MM.1S (cell line): ENCODE measurements around the gene ISG20.

ENCODE experiments used
- DNase-seq: peaks from one replicate; pipeline ENCODE4 v3.0.0-alpha.2; 2015
- H2AFZ ChIP-seq: fragments of 300-600 bp; sonication (generic); 2 replicates; pipeline ENCODE4 v1.6.0; 2016; ENCODE audit warnings: antibody characterized with exemption, low read length
- H3F3A ChIP-seq: fragments of 300-600 bp; sonication (generic); 2 replicates; pipeline ENCODE4 v1.6.1; 2016; ENCODE audit warnings: mild to moderate bottlenecking, antibody characterized with exemption, low read length, moderate library complexity, mixed read lengths; ENCODE audit not compliant: insufficient read depth
- H3K27ac ChIP-seq: fragments of 300-600 bp; sonication (generic); 2 replicates; pipeline ENCODE4 v1.5.1; 2016; ENCODE audit warnings: mild to moderate bottlenecking, low read length
- H3K27me3 ChIP-seq: fragments of 300-600 bp; sonication (generic); replicated peaks from 2 replicates; pipeline ENCODE4 v1.6.0; 2016; ENCODE audit warnings: low read length; ENCODE audit not compliant: insufficient read depth
- H3K36me3 ChIP-seq: fragments of 300-600 bp; sonication (generic); replicated peaks from 2 replicates; pipeline ENCODE4 v1.6.1; 2016; ENCODE audit warnings: mild to moderate bottlenecking, low read length, mixed read lengths; ENCODE audit not compliant: insufficient read depth
- H3K4me1 ChIP-seq: fragments of 300-600 bp; sonication (generic); 2 replicates; pipeline ENCODE4 v1.6.1; 2016; ENCODE audit warnings: low read length, mixed read lengths
- H3K4me2 ChIP-seq: fragments of 300-600 bp; sonication (generic); 2 replicates; pipeline ENCODE4 v1.6.0; 2016; ENCODE audit warnings: low read depth, low read length
- H3K4me3 ChIP-seq: fragments of 300-600 bp; sonication (generic); 2 replicates; pipeline ENCODE4 v1.5.1; 2016; ENCODE audit warnings: low read length, mixed read lengths
- H3K79me2 ChIP-seq: fragments of 300-600 bp; sonication (generic); 2 replicates; pipeline ENCODE4 v1.6.1; 2016; ENCODE audit warnings: mixed run types, low read length, mixed read lengths
- H3K9ac ChIP-seq: fragments of 300-600 bp; sonication (generic); 2 replicates; pipeline ENCODE4 v1.6.1; 2016; ENCODE audit warnings: low read length, mixed read lengths
- H3K9me2 ChIP-seq: fragments of 300-600 bp; sonication (generic); replicated peaks from 2 replicates; pipeline ENCODE4 v1.6.1; 2016; ENCODE audit warnings: mild to moderate bottlenecking, low read length, mixed read lengths; ENCODE audit not compliant: insufficient read depth
- H3K9me3 ChIP-seq: fragments of 300-600 bp; sonication (generic); replicated peaks from 2 replicates; pipeline ENCODE4 v1.6.1; 2016; ENCODE audit warnings: mild to moderate bottlenecking, low read length, mixed read lengths; ENCODE audit not compliant: insufficient read depth
- H4K20me1 ChIP-seq: fragments of 300-600 bp; sonication (generic); 2 replicates; pipeline ENCODE4 v1.6.1; 2016; ENCODE audit warnings: mild to moderate bottlenecking, low read length, moderate library complexity, mixed read lengths; ENCODE audit not compliant: insufficient read depth
- EZH2 ChIP-seq: fragments of 300-600 bp; sonication (generic); optimal IDR thresholded peaks from 2 replicates; pipeline ENCODE3; 2017; ENCODE audit warnings: low read depth, mild to moderate bottlenecking, antibody characterized with exemption, low read length, mixed read lengths
- EZH2phosphoT487 ChIP-seq: fragments of 300-600 bp; sonication (generic); IDR thresholded peaks from 2 replicates; pipeline ENCODE4 v1.6.1; 2018; ENCODE audit warnings: antibody characterized with exemption, low read length
- TF ChIP-seq, protein P1 (sequence below): fragments of 300-600 bp; sonication (generic); IDR thresholded peaks from 2 replicates; pipeline ENCODE4 v1.5.1; 2016; ENCODE audit warnings: antibody characterized with exemption, low read length, mixed read lengths

The ISG20 gene

DNA sequence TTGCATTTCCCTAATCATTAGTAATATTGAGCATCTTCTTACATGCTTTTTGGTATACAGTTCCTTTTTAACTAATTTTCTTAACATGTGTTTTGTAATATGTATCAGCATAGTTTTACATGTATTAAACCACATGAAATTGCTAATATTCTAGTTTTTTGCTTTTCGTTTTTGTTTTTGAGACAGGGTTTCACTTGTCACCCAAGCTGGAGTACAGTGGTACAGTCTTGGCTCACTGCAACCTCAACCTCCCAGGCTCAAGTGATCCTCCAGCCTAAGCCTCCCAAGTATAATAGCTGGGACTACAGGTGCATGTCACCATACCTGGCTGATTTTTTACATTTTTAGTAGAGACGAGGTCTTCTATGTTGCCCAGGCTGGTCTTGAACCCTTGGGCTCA lies 4.4 kb upstream of the ISG20 start:
- Histone ChIP-seq H3K79me2 (peaks cover 62% of the 10 kb centered on the region), H3K4me2 (peak overlapping the region; percentile 87; the same call in 1 of the 2 replicates), H3K4me3 (no peak overlapping the region), H3K9ac (peak overlapping the region; percentile 42; the same call in 1 of the 2 replicates), H3K9me2 (no peaks in the 10 kb centered on the region), H3K27me3 (no peaks in the 10 kb centered on the region), H3K27ac (peak overlapping the region; percentile 96), H3K4me1 (peaks cover 71% of the 10 kb centered on the region), H4K20me1 (0 out of 2 replicates have a peak, but pooled peaks cover 3% of the 10 kb centered on the region), H3F3A (peaks cover 67% of the 10 kb centered on the region), H2AFZ (no peak overlapping the region), H3K9me3 (no peaks in the 10 kb centered on the region), H3K36me3 (peaks cover 22% of the 10 kb centered on the region)
- DNase-seq: peak; percentile 28
- TF ChIP-seq, protein P1, sequence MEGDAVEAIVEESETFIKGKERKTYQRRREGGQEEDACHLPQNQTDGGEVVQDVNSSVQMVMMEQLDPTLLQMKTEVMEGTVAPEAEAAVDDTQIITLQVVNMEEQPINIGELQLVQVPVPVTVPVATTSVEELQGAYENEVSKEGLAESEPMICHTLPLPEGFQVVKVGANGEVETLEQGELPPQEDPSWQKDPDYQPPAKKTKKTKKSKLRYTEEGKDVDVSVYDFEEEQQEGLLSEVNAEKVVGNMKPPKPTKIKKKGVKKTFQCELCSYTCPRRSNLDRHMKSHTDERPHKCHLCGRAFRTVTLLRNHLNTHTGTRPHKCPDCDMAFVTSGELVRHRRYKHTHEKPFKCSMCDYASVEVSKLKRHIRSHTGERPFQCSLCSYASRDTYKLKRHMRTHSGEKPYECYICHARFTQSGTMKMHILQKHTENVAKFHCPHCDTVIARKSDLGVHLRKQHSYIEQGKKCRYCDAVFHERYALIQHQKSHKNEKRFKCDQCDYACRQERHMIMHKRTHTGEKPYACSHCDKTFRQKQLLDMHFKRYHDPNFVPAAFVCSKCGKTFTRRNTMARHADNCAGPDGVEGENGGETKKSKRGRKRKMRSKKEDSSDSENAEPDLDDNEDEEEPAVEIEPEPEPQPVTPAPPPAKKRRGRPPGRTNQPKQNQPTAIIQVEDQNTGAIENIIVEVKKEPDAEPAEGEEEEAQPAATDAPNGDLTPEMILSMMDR: no peak
- TF ChIP-seq EZH2phosphoT487 (no peak), EZH2 (no peak)

DNA sequence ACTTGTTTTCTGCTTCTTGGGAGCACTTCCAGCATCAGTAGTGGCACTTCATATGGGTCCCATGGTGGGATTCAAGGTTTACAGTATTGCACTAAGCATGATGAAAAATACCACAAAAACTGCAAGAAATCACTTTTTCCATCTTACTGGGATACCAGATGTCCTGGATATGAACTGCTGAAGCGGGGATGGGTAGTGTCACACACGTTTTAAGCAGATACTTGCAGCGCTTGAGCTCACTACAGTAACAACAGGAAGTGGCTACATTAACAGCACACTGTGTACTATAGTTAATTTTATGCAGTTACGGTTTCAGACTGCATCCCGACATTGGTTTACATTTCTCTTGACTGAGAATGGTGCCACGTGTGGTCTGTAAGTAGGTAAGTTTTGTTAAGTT lies 3.5 kb upstream of the ISG20 start:
- peak overlapping the region; percentile 2; the same call in 1 of the 2 replicates for H3K4me3 ChIP-seq
- H3K9me3 ChIP-seq: no peaks in the 10 kb centered on the region
- H3K4me2 ChIP-seq: peak overlapping the region; percentile 87
- H3K36me3 ChIP-seq: peaks cover 14% of the 10 kb centered on the region
- no peaks in the 10 kb centered on the region for H4K20me1 ChIP-seq
- TF ChIP-seq, protein P1: no peak
- TF ChIP-seq EZH2: no peak
- no peak for TF ChIP-seq EZH2phosphoT487
- peak overlapping the region; percentile 96 for H3K27ac ChIP-seq
- H3K27me3 ChIP-seq: no peaks in the 10 kb centered on the region
- no peak overlapping the region for H2AFZ ChIP-seq
- DNase-seq: peak; percentile 87
- peaks cover 57% of the 10 kb centered on the region for H3K79me2 ChIP-seq
- peaks cover 68% of the 10 kb centered on the region for H3F3A ChIP-seq
- H3K4me1 ChIP-seq: peaks cover 68% of the 10 kb centered on the region
- H3K9ac ChIP-seq: peak overlapping the region; percentile 42; the same call in 1 of the 2 replicates
- H3K9me2 ChIP-seq: no peaks in the 10 kb centered on the region

GRCh38 chr15:88636050-88636449 lies 2.8 kb upstream of the ISG20 start:
- peak overlapping the region; percentile 19; the same call in 1 of the 2 replicates for H3K9ac ChIP-seq

More at GRCh38 chr15:88636050-88636449, 2.8 kb upstream of the ISG20 start:
- Histone ChIP-seq H3K4me3 (no peak overlapping the region), H3K4me2 (peak overlapping the region; percentile 87), H3K79me2 (peaks cover 57% of the 10 kb centered on the region), H3K27ac (peak overlapping the region; percentile 96), H2AFZ (no peak overlapping the region), H3F3A (peaks cover 67% of the 10 kb centered on the region), H3K27me3 (no peaks in the 10 kb centered on the region), H3K9me3 (no peaks in the 10 kb centered on the region), H3K36me3 (peaks cover 8% of the 10 kb centered on the region), H3K9me2 (no peaks in the 10 kb centered on the region), H4K20me1 (no peaks in the 10 kb centered on the region), H3K4me1 (peaks cover 74% of the 10 kb centered on the region)
- no peak for DNase-seq
- TF ChIP-seq, protein P1: no peak
- TF ChIP-seq EZH2: no peak
- no peak for TF ChIP-seq EZH2phosphoT487
